GM18873 (cell line): Measurements from ENCODE around the gene PRAMEF25.
"Not testable (repeated sequence)": the region's sequence is repeated elsewhere in the genome, so short reads cannot be mapped to it uniquely, and the experiment has no call there.

Source experiments
- ATAC-seq: cut with Tn5 transposase; IDR thresholded peaks from one replicate; pipeline ENCODE4 v1.9.1; 2021; ENCODE audit warnings: mild to moderate bottlenecking, moderate library complexity, moderate number of reproducible peaks; ENCODE audit not compliant: unreplicated experiment, low FRiP score

The PRAMEF25 gene

DNA sequence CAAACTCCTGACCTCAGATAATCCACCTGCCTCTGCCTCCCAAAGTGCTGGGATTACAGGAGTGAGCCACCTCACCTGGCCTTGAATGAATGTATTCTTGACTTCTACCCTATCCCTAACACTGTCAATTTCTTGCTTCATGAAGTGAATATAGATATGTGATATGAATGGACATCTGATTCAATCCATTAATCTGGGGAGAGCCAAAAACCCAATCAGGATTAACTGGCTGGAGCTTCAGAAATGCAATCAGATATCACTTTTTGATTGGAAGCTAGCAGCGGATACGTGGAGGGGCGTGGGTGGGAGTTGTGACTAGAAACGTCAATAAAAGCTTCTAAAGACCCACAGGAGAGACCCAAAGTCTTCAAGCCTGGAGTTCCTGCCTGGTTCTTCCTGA lies at the start of gene PRAMEF25:
PRAMEF25 (plus strand) TSS at position 301 of the 400 bp plus-strand sequence. CDS start 2,920 bp downstream, outside the sequence.
- not testable (repeated sequence) for ATAC-seq

DNA sequence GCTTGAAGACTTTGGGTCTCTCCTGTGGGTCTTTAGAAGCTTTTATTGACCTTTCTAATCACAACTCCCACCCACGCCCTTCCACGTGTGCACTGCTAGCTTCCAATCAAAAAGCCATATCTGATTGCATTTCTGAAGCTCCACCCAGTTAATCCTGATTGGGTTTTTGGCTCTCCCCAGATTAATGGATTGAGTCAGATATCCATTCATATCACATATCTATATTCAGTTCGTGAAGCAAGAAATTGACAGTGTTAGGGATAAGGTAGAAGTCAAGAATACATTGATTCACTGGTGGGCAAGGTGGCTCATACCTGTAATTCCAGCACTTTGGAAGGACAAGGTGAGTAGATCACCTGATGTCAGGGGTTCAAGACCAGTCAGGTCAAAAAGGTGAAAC lies 14.1 kb upstream of the PRAMEF25 start, which contains the start of gene PRAMEF27:
PRAMEF27 (minus strand) TSS at position 101 of the 400 bp plus-strand sequence. CDS start 2,916 bp downstream, outside the sequence.
- ATAC-seq = not testable (repeated sequence)

DNA sequence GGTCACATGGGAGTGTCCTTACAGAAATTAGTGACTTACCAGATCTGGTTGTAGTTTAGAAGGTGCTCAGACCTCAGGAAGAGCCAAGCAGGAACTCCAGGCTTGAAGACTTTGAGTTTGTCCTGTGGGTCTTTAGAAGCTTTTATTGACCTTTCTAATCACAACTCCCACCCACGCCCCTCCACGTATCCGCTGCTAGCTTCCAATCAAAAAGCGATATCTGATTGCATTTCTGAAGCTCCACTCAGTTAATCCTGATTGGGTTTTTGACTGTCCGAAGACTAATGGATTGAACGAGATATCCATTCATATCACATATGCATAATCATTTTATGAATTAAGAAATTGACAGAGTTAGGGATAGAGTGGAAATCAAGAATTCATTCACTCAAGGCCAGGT lies 46.2 kb downstream of the PRAMEF25 start, which contains the start of gene HNRNPCL2:
HNRNPCL2 (minus strand) TSS at position 101 of the 400 bp plus-strand sequence. CDS start 454 bp downstream, outside the sequence.
- not testable (repeated sequence) for ATAC-seq
